BLaER1 treated with 17β-estradiol and CSF1 and Interleukin-3, amounts not matched to agents 10 nM and 100 nM (cell line): ENCODE results near the gene CREB3L2.

Experiments used
- H3K27ac ChIP-seq, 11 experiments: shearing (Covaris generic); formaldehyde crosslinking; 2 replicates each; pipeline ENCODE4 v1.8.1; 2022
- H3K27me3 ChIP-seq, 11 experiments: shearing (Covaris generic); formaldehyde crosslinking; 2 replicates each; pipeline ENCODE4 v1.8.1; 2022
- H3K36me3 ChIP-seq, 11 experiments: shearing (Covaris generic); formaldehyde crosslinking; 2 replicates each; pipeline ENCODE4 v1.8.1; 2022
- H3K4me1 ChIP-seq, 10 experiments: shearing (Covaris generic); formaldehyde crosslinking; 2 replicates each; pipeline ENCODE4 v1.8.1; 2022
- H3K4me2 ChIP-seq, 11 experiments: shearing (Covaris generic); formaldehyde crosslinking; 2 replicates each; pipeline ENCODE4 v1.8.1; 2022
- H3K4me3 ChIP-seq, 10 experiments: shearing (Covaris generic); formaldehyde crosslinking; 2 replicates each; pipeline ENCODE4 v1.8.1; 2022
- H3K9ac ChIP-seq, 11 experiments: shearing (Covaris generic); formaldehyde crosslinking; 2 replicates each; pipeline ENCODE4 v1.8.1; 2022
- H3K9me3 ChIP-seq, 11 experiments: shearing (Covaris generic); formaldehyde crosslinking; replicated peaks in 1 of 11; 2 replicates each; pipeline ENCODE4 v1.8.1; 2022
- H4K20me1 ChIP-seq, 11 experiments: shearing (Covaris generic); formaldehyde crosslinking; 2 replicates each; pipeline ENCODE4 v1.8.1; 2022
- Cebpa-rat ChIP-seq, 11 experiments: shearing (Covaris generic); IDR thresholded peaks; 2 replicates each; pipeline ENCODE4 v1.8.1; 2022

CREB3L2 gene

GRCh38 chr7:138030679-138031351, 28.9 kb upstream of the CREB3L2 start:
- no peak overlapping the region for H3K4me3 ChIP-seq
- peaks cover 15 to 21% (median 18%) of the 10 kb centered on the region in 11 experiments for H3K9me3 ChIP-seq
- H3K27me3 ChIP-seq: no peaks in the 10 kb centered on the region
- H3K4me1 ChIP-seq: peaks cover 0 to 30% (median 5%) of the 10 kb centered on the region in 10 experiments; a peak in 10 of 20 replicates
- H3K4me2 ChIP-seq: peak overlapping the region in 2 of 11 experiments; percentile 5 to 36; a peak in 3 of 22 replicates
- no peaks in the 10 kb centered on the region for H4K20me1 ChIP-seq
- no peak for TF ChIP-seq Cebpa-rat (IDR thresholded peaks at IDR 0.05)
- H3K9ac ChIP-seq: no peak overlapping the region
- H3K36me3 ChIP-seq: 0 out of 22 replicates have a peak, but pooled peaks cover 0 to 3% (median 0%) of the 10 kb centered on the region in 11 experiments
- no peak overlapping the region; a peak in 1 of 22 replicates for H3K27ac ChIP-seq

- no peak overlapping the region for H3K4me2 ChIP-seq
- no peak for TF ChIP-seq Cebpa-rat (IDR thresholded peaks at IDR 0.05)
- H3K4me3 ChIP-seq: no peak overlapping the region
- H3K27ac ChIP-seq: no peak overlapping the region
- no peak overlapping the region for H3K9ac ChIP-seq
- peaks cover 12 to 20% (median 15%) of the 10 kb centered on the region in 11 experiments for H3K9me3 ChIP-seq
- no peaks in the 10 kb centered on the region for H3K27me3 ChIP-seq
- no peaks in the 10 kb centered on the region for H4K20me1 ChIP-seq
- peaks cover 0 to 30% (median 5%) of the 10 kb centered on the region in 10 experiments; a peak in 10 of 20 replicates for H3K4me1 ChIP-seq
- 0 out of 22 replicates have a peak, but pooled peaks cover 0 to 3% (median 0%) of the 10 kb centered on the region in 11 experiments for H3K36me3 ChIP-seq
Observed at GRCh38 chr7:138029941-138030340, 28.1 kb upstream of the CREB3L2 start.

GRCh38 chr7:138029126-138029525, 27.2 kb upstream of the CREB3L2 start:
- peak overlapping the region in 3 of 11 experiments; percentile 37 to 75 (median 45); a peak in 5 of 22 replicates for H3K4me2 ChIP-seq
- no peaks in the 10 kb centered on the region for H3K36me3 ChIP-seq
- H3K9me3 ChIP-seq: peaks cover 7 to 19% (median 11%) of the 10 kb centered on the region in 11 experiments; a peak in 20 of 22 replicates

GRCh38 chr7:138027100-138027499, 25.2 kb upstream of the CREB3L2 start:
- Histone ChIP-seq H4K20me1 (no peaks in the 10 kb centered on the region), H3K4me2 (no peak overlapping the region)

More at GRCh38 chr7:138029126-138029525, 27.2 kb upstream of the CREB3L2 start:
- no peak for TF ChIP-seq Cebpa-rat (IDR thresholded peaks at IDR 0.05)
- no peak overlapping the region for H3K9ac ChIP-seq
- H4K20me1 ChIP-seq: no peaks in the 10 kb centered on the region
- peaks cover 0 to 30% (median 5%) of the 10 kb centered on the region in 10 experiments; a peak in 10 of 20 replicates for H3K4me1 ChIP-seq
- no peaks in the 10 kb centered on the region for H3K27me3 ChIP-seq
- no peak overlapping the region for H3K4me3 ChIP-seq
- H3K27ac ChIP-seq: no peak overlapping the region

GRCh38 chr7:138025215-138026186, 23.6 kb upstream of the CREB3L2 start:
- no peak overlapping the region for H3K9ac ChIP-seq
- peaks cover 0 to 20% (median 5%) of the 10 kb centered on the region in 10 experiments; a peak in 10 of 20 replicates for H3K4me1 ChIP-seq
- TF ChIP-seq Cebpa-rat (IDR thresholded peaks at IDR 0.05): no peak
- no peaks in the 10 kb centered on the region for H4K20me1 ChIP-seq
- no peak overlapping the region for H3K27ac ChIP-seq
- H3K4me2 ChIP-seq: no peak overlapping the region
- H3K27me3 ChIP-seq: no peaks in the 10 kb centered on the region
- no peak overlapping the region for H3K4me3 ChIP-seq
- H3K36me3 ChIP-seq: no peaks in the 10 kb centered on the region
- peaks cover 5 to 20% (median 11%) of the 10 kb centered on the region in 11 experiments; a peak in 19 of 22 replicates for H3K9me3 ChIP-seq

More at GRCh38 chr7:138027100-138027499, 25.2 kb upstream of the CREB3L2 start:
- Histone ChIP-seq H3K27me3 (no peaks in the 10 kb centered on the region), H3K4me3 (no peak overlapping the region), H3K9me3 (peaks cover 5 to 20% (median 11%) of the 10 kb centered on the region in 11 experiments; a peak in 19 of 22 replicates), H3K27ac (no peak overlapping the region), H3K36me3 (no peaks in the 10 kb centered on the region), H3K4me1 (peaks cover 0 to 30% (median 5%) of the 10 kb centered on the region in 10 experiments; a peak in 10 of 20 replicates), H3K9ac (no peak overlapping the region)
- TF ChIP-seq Cebpa-rat (IDR thresholded peaks at IDR 0.05): no peak

GRCh38 chr7:138024765-138025164, 22.9 kb upstream of the CREB3L2 start:
- Histone ChIP-seq H4K20me1 (no peaks in the 10 kb centered on the region), H3K27ac (no peak overlapping the region), H3K4me3 (no peak overlapping the region), H3K27me3 (no peaks in the 10 kb centered on the region), H3K4me2 (no peak overlapping the region), H3K36me3 (no peaks in the 10 kb centered on the region), H3K9ac (no peak overlapping the region), H3K9me3 (peaks cover 5 to 20% (median 11%) of the 10 kb centered on the region in 11 experiments; a peak in 19 of 22 replicates), H3K4me1 (peaks cover 0 to 19% (median 5%) of the 10 kb centered on the region in 10 experiments; a peak in 10 of 20 replicates)
- no peak for TF ChIP-seq Cebpa-rat (IDR thresholded peaks at IDR 0.05)

- H3K4me1 ChIP-seq: peaks cover 0 to 19% (median 5%) of the 10 kb centered on the region in 10 experiments; a peak in 10 of 20 replicates
- H3K4me3 ChIP-seq: no peak overlapping the region
- H3K27me3 ChIP-seq: no peaks in the 10 kb centered on the region
- no peak for TF ChIP-seq Cebpa-rat (IDR thresholded peaks at IDR 0.05)
- H4K20me1 ChIP-seq: no peaks in the 10 kb centered on the region
- H3K4me2 ChIP-seq: no peak overlapping the region
- no peak overlapping the region for H3K9ac ChIP-seq
- H3K27ac ChIP-seq: no peak overlapping the region
- no peaks in the 10 kb centered on the region for H3K36me3 ChIP-seq
- H3K9me3 ChIP-seq: peaks cover 5 to 20% (median 11%) of the 10 kb centered on the region in 11 experiments; a peak in 19 of 22 replicates
Observed at GRCh38 chr7:138024343-138024691, 22.4 kb upstream of the CREB3L2 start.

- Histone ChIP-seq H3K27me3 (no peaks in the 10 kb centered on the region), H3K4me2 (no peak overlapping the region), H3K4me3 (no peak overlapping the region), H3K9ac (no peak overlapping the region), H3K36me3 (no peaks in the 10 kb centered on the region), H3K4me1 (peaks cover 0 to 13% (median 5%) of the 10 kb centered on the region in 10 experiments; a peak in 10 of 20 replicates), H3K27ac (no peak overlapping the region), H3K9me3 (peaks cover 5 to 20% (median 11%) of the 10 kb centered on the region in 11 experiments; a peak in 19 of 22 replicates), H4K20me1 (no peaks in the 10 kb centered on the region)
- TF ChIP-seq Cebpa-rat (IDR thresholded peaks at IDR 0.05): no peak
Observed at GRCh38 chr7:138023618-138024342, 21.9 kb upstream of the CREB3L2 start.
